HTERT RPE-1 (cell line): ENCODE data around the gene KCNMB2.

Source experiments
- in situ Hi-C: fragments of 300-500 bp; cut with MboI; formaldehyde crosslinking; loops from 4 replicates; pipeline ENCODE4 v1.14.3; 2020; ENCODE audit warnings: low sequenced_read_pairs

KCNMB2 gene

DNA sequence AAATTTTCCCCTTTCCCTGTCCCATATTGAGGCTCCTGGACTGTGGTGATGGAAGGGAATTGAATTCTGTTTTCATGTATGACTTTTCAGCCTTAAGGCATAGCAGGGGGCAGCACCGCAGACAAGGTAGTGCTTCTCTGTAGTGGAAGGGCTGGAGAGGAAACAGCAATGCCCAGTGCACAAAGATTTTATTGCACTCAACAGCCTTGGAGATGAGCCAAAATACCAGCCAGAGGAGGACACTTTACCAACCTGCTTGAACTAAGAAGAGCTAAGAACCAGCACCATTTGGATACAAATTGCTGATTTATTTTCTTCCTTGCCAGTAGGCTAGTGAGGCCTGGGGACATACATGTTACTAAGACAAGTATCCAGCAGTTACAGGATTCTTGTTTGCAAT is 98.7 kb downstream of the KCNMB2 start:
- in situ Hi-C loops: no loop called here

GRCh38 chr3:178637802-178638201 is 101.6 kb downstream of the KCNMB2 start:
- in situ Hi-C loops: no loop called here

GRCh38 chr3:178645503-178645902 is 109.3 kb downstream of the KCNMB2 start:
- in situ Hi-C loops: no loop called here

DNA sequence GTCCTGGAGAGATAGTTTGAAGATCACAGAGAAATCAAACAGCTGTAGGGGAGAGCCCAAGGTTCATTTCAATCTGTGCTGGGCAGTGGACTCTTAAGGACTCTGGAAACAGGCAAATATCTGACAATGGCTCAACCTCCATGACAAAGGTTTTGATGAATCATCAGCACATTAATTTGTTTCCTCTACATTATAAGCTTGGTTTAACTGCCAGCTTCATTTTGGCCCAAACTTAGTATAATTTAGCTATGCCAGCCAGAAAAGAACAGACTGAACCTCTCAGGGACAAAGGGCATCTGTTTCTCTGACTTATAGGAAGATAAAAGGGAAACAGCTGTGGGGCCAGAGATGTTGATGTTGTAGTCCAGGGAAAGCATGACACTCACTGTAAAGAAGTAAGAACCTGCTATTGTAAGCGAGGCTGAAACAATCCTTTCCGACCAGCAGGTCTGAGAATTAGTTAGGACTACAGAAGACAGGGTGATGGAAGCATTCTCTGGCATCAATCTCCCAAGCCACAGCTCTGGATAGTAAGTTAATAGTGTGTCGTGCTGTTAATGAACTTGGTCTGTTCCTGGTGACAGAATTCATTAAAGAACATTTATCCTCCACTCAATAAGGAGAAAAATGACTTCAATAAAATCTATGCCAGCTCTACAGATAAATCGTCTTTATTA is 110.1 kb downstream of the KCNMB2 start:
- in situ Hi-C loops: no loop called here

DNA sequence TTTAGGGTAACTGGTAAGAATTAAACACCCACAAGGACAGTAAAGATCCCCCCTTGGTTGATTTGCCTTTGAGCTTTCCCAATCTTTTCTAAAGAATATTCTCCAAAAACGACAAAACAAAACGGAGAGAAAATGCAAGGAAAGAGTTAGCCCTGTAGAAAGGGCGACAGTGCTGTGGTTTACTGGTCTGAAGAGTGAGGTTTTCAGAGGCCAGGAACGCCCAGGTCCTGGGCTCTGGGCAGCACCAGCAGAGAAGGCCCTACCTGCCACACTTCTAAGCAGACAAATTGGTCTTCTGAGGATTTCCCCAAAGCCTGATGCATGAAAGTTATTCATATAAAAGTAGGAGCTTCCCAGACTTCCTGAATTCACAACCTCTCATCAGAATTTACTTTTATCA is 119.3 kb downstream of the KCNMB2 start:
- in situ Hi-C loops: no loop called here

GRCh38 chr3:178658694-178659325 is 122.6 kb downstream of the KCNMB2 start:
- in situ Hi-C loops: no loop called here

- in situ Hi-C loops: no loop called here
Measured at GRCh38 chr3:178663201-178663934, 127.1 kb downstream of the KCNMB2 start.

GRCh38 chr3:178665747-178666146 is 129.5 kb downstream of the KCNMB2 start:
- in situ Hi-C loops: no loop called here

DNA sequence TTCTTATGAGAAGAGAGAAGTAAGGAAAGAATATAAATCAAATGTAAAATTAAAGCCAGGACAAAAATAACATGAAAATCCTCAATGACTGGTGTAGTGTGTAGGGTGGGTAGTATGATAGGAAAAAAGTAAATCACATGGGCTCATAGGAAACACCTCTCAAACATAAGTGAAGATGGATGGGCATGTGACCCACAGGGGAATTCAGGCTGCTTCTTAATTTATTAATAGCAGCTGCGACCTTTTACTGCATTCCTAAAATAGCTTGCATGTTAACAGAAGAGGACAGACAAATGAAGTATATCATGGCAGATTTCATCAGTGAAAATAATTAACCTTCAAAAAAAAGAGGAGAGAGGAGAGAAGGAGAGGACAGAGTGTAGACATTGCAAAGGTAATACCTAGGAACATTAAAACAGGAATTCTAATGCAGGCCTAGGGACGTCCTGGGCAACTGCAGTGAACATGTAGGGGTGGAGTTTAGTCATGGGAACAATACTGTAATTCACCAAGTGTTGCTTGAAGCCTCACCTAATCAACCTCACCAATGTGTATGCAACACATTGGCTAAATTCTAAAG is 132.9 kb downstream of the KCNMB2 start:
- in situ Hi-C loops: no loop called here

DNA sequence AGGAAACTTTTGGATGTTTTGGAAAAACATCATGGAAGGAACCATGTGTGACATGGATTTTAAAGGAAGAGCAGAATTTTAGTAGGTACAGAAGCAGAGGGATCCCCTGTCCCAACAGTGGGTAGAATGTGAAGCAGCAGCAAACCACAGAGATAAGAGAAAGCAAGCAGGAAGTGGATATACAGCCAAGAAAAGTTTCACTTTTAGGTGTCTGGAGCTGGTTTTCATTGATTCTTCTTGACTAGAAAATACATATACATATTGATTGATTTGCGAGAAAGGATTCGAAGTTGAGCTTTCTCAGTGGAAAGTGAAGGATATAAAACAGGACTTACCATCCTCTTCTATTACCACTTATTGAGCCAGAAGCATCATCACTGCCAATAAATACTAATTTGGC is 133.5 kb downstream of the KCNMB2 start:
- in situ Hi-C loops: no loop called here

DNA sequence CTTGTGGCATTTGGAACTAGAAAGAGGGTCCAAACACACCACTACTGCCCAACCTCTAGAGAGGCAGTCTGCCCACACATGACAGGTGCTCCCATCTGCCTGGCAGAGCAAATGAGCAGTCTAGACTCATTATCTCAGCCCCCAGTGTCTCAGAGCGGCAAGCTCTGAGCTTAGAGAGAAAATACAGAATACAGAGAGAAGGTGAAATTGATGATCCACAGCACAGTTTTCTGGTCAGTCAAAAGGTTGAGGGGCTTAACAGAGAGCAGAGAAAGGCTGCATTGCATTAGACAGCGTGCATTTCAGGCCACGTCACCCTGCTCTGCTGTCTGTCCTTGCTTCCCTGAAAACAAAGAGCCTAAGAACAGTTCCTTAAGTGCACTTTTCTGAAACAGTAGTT is 135.1 kb downstream of the KCNMB2 start:
- in situ Hi-C loops: no loop called here

- in situ Hi-C loops: no loop called here
Measured at GRCh38 chr3:178671791-178672190, 135.6 kb downstream of the KCNMB2 start.

- in situ Hi-C loops: no loop called here
Measured at GRCh38 chr3:178672275-178672674, 136.0 kb downstream of the KCNMB2 start.

DNA sequence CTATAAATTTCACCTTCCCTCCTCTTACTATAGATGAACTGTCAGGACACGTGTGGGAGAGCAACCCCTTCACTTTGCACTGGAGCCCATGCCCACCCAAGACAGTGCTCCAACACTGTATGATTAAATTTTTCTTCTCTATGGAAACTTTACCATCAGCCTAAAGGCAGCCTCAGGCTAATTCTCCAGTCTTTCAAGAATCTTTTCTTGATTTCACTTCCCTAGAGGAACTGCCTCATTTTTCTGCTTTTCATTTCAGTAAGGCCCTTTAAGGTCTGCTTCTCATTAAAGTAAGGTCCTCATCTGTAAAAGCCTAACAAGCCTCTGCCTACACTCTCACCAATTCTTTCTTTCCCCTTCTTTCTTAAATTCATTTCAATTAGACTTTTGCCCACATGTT is 137.3 kb downstream of the KCNMB2 start:
- in situ Hi-C loops: no loop called here

DNA sequence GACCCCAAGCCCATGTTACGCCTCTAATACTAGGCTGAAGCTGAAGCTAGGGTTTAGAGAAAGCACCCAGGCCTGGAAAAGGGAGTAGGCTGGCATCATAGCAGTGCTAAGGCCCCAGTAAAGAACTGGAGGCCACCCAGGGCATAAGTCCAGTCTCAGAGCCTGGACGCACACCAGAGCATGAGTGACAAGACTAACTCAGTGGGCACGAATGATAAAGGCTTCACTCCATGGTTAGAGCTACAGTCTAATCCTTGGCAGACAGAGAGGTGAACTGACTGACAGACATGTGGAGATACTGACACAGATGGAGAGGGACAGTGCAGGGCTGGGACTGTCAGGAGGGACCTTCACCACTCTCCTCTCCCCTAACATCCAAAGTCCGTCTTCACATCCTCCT is 139.8 kb downstream of the KCNMB2 start:
- in situ Hi-C loops: no loop called here

DNA sequence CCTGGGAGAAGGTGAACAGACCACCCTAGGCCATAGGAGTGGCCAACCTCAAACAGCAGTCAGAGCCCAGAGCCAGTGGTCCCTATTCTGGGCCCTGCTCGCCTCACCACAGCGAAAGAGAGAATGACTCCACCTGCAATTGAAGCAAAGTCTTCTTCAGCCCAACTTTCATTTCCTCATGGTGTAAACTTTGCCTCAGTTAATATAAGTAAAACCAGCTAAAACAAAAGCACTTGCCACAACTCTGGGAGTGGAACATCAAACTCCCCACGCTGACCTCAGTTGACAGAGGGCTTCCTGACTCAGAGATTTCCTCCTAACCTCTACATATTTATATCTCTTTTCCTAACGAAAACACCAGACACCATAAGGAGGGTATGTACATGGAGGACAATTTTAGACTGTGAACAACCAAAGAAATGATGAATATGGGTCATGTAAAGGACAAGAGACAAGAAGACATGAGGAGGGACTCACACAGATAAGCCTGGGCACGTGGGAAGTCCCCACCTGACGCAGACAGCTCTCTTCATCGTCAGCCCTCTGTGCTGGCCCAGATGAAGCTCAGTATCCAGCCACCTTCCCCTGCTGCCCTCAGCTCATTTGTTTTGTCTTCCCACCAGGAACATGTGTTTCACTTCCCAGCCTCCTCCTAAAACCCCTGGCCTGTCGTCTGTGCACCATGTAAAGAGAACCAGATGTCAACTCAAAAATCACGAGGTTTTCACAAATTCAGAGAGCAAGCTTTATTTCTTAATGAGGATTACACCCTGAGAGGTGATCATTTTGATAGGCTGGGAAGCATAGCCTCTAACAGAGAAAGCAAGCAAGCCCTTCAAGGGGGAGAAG is 140.9 kb downstream of the KCNMB2 start:
- in situ Hi-C loops: no loop called here

- in situ Hi-C loops: no loop called here
Measured at GRCh38 chr3:178677961-178678360, 141.7 kb downstream of the KCNMB2 start.

- in situ Hi-C loops: no loop called here
Measured at GRCh38 chr3:178680037-178680436, 143.8 kb downstream of the KCNMB2 start.

DNA sequence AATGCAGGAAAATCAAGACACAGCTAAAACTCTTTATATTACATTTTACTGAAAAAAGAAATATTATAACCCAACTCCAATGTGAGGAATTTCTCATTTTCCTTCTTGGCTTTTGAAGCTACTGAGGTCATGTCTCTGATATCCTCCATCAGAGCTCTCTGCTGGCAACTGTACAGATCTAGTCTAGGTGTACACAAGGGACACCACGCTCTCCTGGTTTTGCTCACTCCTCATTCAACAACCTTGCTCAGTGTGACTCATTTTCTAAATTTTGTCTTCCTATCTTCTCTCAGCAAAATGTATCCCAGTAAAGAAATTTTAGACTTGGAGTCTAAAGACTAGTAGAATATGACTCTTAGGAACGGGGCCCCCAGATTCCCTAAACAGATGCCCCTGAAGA is 144.3 kb downstream of the KCNMB2 start:
- in situ Hi-C loops: no loop called here

GRCh38 chr3:178684881-178685590 is 148.8 kb downstream of the KCNMB2 start:
- in situ Hi-C loops: no loop called here
